ENCODE results near the gene EIF4G3. TPM values are rescaled to one million over a fixed set of nuclear protein-coding genes. Genes with fewer than 3 reads are reported as not detected.

Gene EIF4G3
- total RNA-seq, 1 donor from 2014 or later: 43.0 TPM

DNA sequence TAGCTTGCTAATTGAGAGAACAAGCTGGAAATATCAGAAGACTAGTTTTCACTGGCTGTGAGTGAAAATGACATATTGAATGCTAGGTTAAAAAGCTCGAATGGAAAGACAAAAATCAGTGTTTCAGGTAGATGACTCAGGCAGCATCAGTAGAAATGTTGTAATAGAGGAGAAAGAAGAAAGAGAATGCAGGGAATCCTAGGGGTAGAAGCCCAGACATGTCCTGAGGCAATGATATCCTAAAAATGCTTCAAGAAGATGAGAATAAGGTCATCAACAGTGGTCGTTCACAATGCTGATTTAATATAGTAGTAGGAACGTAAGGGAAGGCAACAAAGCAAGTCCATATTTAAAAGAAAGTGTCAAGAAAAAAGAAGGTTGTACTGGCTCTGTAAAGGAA is 292.9 kb downstream of the EIF4G3 start:
- intact Hi-C loops (cut with DNase I): no loop called here
- Histone ChIP-seq H3K9me3 (no peaks in the 10 kb centered on the region), H3K27ac (no peak overlapping the region), H3K27me3 (ENCODE audit: low read depth) (no peaks in the 10 kb centered on the region), H3K4me3 (no peak overlapping the region), H3K36me3 (peaks cover 20% of the 10 kb centered on the region), H3K4me1 (no peaks in the 10 kb centered on the region)
- ATAC-seq (no peak), DNase-seq (no peak)
- TF ChIP-seq, protein P1, sequence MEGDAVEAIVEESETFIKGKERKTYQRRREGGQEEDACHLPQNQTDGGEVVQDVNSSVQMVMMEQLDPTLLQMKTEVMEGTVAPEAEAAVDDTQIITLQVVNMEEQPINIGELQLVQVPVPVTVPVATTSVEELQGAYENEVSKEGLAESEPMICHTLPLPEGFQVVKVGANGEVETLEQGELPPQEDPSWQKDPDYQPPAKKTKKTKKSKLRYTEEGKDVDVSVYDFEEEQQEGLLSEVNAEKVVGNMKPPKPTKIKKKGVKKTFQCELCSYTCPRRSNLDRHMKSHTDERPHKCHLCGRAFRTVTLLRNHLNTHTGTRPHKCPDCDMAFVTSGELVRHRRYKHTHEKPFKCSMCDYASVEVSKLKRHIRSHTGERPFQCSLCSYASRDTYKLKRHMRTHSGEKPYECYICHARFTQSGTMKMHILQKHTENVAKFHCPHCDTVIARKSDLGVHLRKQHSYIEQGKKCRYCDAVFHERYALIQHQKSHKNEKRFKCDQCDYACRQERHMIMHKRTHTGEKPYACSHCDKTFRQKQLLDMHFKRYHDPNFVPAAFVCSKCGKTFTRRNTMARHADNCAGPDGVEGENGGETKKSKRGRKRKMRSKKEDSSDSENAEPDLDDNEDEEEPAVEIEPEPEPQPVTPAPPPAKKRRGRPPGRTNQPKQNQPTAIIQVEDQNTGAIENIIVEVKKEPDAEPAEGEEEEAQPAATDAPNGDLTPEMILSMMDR (IDR thresholded peaks at IDR 0.05): no peak

DNA sequence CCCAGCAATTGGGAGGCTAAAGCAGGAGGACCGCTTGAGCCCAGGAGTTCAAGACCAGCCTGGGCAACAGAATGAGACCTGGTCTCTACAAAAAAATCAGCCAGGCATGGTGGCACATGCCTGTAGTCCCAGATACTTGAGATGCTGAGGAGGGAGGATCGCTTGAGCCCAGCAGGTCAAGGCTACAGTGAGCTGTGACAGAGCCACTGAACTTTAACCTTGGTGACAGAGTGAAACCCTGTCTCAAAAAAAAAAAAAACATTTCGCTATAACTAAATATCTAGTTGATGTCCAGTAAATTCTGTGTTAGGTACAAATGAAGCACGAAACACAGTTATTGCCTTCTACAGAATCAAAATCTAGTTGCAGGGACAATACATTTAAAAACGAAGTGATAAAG is 293.9 kb downstream of the EIF4G3 start:
- intact Hi-C loops (cut with DNase I): no loop called here
- H3K4me1 ChIP-seq: no peaks in the 10 kb centered on the region
- H3K27me3 ChIP-seq (ENCODE audit: low read depth): no peaks in the 10 kb centered on the region

DNA sequence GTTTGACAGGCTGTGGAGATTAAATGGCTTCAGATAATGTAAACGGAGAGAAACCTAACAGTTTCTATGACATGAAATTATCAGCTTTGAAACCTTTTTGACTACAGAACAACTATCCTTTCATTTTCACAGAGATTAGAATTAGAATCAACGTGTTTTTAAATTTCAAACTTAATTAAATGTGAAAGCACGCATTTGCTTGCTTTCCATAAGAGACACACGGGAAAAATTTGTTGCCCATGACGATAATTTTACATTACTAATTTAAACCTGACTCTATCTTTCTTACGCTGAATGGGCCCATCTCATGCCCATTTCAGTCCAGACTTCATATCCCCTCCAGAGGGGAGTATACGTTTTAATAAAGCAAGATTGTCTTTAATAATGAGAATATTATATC is 297.9 kb downstream of the EIF4G3 start:
- no peak overlapping the region for H3K27ac ChIP-seq
- no peaks in the 10 kb centered on the region for H3K4me1 ChIP-seq
- no peaks in the 10 kb centered on the region for H3K9me3 ChIP-seq
- intact Hi-C loops (cut with DNase I): no loop called here
- H3K27me3 ChIP-seq (ENCODE audit: low read depth): no peaks in the 10 kb centered on the region
- DNase-seq (no peak), ATAC-seq (no peak)
- no peak overlapping the region for H3K4me3 ChIP-seq
- peaks cover 32% of the 10 kb centered on the region for H3K36me3 ChIP-seq
- TF ChIP-seq, protein P1 (IDR thresholded peaks at IDR 0.05): no peak

More for the DNA sequence above, 293.9 kb downstream of the EIF4G3 start:
- Histone ChIP-seq H3K4me3 (no peak overlapping the region), H3K27ac (no peak overlapping the region), H3K36me3 (peaks cover 30% of the 10 kb centered on the region), H3K9me3 (no peaks in the 10 kb centered on the region)
- ATAC-seq (no peak), DNase-seq (no peak)
- TF ChIP-seq, protein P1 (IDR thresholded peaks at IDR 0.05): no peak

DNA sequence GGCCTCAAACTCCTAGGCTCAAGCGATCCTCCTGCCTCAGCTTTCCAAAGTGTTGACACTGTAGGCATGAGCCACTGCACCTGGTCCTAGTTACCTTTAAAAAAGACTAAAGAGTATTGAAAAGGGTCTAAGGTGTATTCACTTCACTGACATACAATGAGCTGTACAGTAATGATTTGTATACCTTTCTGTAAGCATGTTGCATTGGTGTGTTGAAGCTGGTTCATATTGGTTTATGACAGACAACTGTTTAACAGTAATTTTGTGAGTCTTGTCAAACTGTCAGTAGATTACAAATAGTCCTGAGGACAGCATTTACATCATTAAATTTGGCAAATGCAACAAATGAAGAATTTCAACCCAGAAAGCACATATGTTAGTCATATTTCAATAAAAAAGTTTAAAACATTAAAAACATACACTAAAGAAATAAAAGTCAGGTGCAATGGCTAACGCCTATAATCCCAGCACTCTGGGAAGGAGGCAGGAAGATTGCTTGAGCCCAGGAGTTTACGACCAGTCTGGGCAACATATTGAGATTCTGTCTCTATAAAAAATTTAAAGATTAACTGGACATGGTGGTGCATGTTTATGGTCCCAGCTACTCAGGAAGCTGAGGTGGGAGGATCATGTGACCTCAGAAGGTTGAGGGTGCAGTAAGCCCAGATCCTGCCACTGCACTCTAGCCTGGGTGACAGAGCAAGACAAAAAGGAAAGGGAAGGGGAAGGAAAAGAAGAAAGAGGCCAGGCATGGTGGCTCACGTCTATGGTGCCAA is 301.3 kb downstream of the EIF4G3 start:
- ATAC-seq (no peak), DNase-seq (no peak)
- Histone ChIP-seq H3K4me3 (no peak overlapping the region), H3K27ac (no peak overlapping the region), H3K27me3 (ENCODE audit: low read depth) (no peaks in the 10 kb centered on the region), H3K9me3 (no peaks in the 10 kb centered on the region), H3K4me1 (no peaks in the 10 kb centered on the region), H3K36me3 (peaks cover 32% of the 10 kb centered on the region)
- TF ChIP-seq, protein P1 (IDR thresholded peaks at IDR 0.05): no peak
- intact Hi-C loops (cut with DNase I): no loop called here

DNA sequence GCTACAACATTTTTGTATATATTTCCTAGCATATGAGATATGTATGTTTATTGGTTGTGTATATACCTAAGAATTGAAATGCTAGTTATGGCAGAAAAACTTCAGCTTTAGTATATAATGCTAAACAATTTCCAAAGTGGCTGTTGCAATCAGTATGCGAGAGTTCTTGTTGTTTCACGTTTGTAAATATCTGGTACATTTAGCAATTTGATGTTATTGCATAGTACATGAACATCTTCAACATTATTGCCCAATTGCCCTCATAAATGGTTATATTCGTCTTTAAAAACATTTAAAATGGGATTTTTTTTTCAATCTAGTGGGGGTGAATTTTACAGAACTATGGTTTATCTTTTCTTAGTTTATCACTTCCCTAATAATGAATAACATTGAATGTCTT is 303.4 kb downstream of the EIF4G3 start:
- intact Hi-C loops (cut with DNase I): no loop called here
- no peaks in the 10 kb centered on the region for H3K9me3 ChIP-seq
- DNase-seq (no peak), ATAC-seq (no peak)
- peaks cover 15% of the 10 kb centered on the region for H3K36me3 ChIP-seq
- H3K4me1 ChIP-seq: no peaks in the 10 kb centered on the region
- no peaks in the 10 kb centered on the region for H3K27me3 ChIP-seq (ENCODE audit: low read depth)
- TF ChIP-seq, protein P1 (IDR thresholded peaks at IDR 0.05): no peak
- no peak overlapping the region for H3K27ac ChIP-seq
- no peak overlapping the region for H3K4me3 ChIP-seq

Measured in lower lobe of right lung (tissue), 2 donors.